GM21786 (cell line): ENCODE measurements around the gene ATG12.
"Not testable (repeated sequence)": the region's sequence is repeated elsewhere in the genome, so short reads cannot be mapped to it uniquely, and the experiment has no call there.

Source experiments
- ATAC-seq: cut with Tn5 transposase; IDR thresholded peaks from one replicate; pipeline ENCODE4 v1.9.1; 2021; ENCODE audit not compliant: unreplicated experiment

Gene ATG12

DNA sequence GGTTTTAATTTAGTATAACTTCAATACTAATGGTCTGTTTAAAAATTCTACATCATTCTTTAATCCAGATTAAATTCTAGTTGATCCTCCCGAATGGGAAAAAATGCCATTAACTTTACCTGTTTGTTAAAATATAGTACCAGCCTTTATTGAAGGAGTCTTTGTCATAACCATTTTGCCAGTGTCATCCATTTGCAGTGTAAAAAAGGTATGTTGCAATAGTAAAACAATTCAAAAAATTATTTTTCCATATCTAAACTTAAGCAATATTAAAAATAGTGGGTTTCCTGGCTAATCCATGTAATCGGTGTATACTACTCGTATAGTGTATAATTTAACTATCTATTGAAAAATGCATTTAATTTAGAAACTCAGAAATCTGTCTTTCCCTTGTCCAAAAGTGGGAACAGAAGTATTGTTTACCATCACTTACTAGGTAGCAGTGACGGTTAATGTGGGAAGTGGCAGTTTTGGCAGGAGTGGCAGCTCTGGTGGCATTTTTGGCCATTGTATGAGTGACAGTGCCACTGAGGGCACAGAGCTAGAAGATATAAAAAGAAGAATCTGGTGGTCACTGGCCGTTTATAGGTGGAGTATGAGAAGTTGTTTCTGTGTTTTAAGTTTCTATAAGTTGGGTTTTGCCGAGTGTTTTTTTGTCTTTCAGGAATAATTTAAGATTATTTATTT is 2.2 kb upstream of the ATG12 start:
- ATAC-seq, result no peak

DNA sequence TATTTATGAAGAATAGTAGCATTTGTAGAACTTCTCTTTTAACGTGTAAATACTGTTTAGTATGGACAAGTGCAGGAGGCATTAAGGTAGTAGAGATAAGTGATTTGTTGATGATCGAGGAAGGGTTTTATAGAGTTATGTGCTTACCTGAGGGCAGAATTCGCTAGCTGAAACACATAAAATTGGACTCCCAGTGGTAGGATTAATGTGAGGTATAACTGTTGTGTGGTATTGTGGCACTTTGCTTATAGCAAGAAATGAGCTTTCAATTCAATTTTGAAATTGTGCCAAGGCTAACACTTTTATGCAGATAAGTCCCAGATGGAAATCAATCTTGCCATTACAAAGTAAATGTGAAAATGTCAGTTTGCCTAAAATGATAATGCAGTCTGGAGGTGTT is 1.6 kb upstream of the ATG12 start:
- no peak for ATAC-seq

DNA sequence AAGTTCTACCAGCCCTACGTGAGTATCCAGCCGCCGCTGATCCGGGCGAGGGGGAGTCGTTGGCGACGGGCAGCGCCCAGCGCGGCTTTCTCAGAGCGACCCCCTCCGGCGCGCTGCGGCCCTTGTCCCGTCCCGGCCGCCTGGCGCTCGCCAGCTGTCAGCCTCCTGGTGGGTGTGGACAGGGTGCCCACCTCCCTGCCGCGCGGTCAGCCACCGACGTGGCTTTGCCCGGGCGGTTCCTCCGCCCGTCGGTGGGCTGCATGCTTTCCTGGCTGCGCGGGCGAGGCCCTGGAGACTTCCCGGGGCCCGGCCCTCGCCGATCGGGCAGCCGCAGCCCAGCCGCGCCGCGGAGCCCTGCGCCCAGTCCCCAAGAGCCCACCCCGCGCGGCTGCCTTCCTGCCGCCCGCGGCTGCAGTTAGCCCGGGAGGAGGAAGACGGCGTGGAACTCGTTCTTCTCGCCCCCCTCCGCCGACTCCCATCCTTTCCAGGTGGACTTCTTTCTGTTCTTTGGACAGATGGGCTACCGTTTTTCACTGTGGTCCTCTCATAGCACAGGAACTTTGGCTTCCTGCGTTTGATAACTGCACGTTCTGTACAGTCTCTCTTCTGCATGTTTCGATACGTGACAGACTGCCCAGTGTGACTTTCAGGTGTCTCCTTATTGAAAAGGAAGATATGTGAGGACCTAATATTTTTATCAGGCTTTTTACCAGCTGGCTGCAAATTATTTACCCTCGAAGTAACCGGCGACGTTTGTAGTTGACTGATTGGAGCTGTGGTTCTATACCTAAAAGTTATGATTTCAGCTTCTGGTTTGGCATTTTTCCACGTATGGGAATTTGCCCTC is 947 bp upstream of the ATG12 start:
- peak; percentile 28 for ATAC-seq

DNA sequence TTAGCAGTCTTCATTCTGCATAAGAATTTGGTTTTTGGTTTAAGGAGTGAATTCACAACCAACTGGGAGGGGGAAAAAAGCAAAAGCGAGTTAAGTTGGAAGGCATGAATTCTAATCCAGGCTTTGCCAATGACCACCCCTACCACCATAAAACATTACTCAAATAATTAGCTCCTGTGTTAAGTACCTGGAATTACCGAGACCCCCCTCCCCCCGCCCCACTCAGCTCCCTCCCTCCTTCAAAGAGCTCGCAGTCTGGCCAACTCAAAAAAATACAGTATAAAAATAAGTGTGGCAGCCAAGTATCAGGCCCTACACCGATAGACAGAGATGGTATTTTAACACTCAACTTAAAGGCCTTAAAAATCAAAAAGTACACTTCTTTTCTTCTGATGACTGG is 492 bp downstream of the ATG12 start:
- ATAC-seq, result no peak

DNA sequence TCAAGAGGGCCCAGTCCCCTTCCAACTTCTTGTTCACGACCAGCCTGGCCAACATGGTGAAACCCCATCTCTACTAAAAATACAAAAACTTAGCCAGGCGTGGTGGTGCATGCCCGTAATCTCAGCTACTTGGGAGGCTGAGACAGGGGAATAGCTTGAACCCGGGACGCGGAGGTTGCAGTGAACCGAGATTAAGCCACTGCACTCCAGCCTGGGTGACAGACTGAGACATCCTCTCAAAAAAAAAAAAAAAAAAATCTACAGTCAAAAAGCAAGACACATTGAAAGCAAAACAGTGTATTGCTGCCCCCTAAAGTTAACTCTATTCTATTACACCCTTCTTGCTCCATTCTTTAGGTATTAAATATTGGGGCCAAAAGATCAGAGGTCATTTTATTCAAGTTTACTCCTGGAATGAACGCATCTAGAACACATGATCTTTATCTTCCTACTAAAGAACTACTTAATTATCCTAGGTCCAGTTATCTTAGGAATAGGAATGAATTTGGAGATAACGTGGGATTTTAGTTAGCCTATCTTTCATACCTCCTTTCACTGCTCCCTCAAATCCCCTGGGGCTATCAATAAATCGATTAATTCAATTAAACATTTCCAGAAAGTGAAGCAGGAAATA is 2.4 kb downstream of the ATG12 start:
- ATAC-seq, result peak; percentile 21

DNA sequence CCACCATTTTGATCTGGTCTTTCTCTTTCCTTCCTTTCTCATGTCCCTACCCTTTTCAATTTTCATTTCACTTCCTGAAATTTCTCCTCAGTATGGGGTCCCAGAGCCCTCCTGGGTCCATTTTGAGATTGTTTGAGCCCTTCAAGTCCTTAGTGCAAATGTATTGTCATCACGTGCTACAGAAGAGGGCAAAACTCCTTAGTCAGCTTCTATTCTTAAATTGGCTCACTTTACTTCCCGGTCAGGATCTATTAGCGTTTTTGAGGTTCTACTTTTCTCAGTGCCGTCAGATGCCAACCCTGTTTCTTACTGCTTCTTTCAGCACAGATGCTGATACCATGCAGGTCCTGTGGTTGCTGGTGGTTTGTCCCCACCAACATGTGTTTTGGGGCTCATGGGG is 5.9 kb downstream of the ATG12 start:
- ATAC-seq, result no peak

DNA sequence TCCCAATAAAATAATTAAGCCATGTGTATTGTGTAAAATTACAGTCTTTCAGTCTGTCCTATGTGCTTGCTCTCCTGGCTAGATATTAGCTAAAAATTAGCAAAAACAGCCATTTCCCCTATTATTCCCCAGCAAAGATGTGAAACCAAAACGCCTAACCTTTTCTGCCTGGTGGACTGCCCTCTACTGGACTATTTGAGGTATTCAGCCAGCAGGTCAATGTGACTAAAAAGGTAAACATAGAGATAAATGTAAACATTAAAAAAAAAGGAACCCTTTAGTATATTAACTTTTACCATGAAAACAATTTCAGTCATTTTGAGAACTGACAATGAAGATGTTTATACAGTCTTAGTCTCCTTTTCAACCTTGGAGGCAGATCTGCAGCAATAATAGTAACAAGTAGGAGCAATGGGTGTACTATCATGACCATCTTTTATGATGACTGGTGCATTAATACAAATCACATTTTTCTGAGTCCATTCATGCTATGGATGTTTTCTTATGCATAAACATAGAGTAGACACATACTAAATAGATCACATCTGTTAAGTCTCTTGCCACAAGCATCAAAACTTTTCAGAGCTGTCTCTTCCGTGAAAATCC is 10.1 kb downstream of the ATG12 start:
- peak; percentile 68 for ATAC-seq

DNA sequence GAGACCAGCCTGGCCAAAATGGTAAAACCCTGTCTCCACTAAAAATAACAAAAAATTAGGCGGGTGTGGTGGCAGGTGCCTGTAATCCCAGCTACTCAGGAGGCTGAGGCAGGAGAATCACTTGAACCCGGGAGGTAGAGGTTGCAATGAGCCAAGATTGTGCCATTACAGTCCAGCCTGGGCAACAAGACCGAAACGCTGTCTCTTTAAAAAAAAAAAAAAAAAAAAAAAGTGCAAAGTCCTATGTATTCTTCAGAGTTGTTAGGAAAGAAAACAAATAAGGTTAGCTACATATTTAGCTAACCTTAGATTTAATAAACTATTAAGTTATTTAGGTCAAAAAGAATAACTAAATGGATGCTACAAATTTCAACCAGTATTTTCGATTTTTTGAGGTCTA is 11.5 kb downstream of the ATG12 start:
- ATAC-seq, result no peak

DNA sequence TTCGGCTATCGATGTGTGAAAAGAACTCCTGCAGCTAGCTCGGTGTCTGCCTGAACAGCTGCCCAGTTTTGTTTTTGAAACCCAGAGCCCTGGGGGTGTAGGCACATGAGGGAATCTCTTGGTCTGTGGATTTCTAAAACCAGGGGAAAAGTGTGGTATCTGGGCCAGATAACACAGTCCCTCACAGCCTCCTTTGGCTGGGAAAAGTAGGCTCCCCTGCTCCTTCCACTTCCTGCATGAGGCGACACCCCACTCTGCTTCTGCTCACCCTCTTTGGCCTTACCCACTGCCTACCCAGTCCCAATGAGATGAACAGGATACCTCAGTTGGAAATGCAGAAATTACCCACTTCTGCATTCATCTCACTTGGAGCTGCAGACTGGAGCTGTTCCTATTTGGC is 15.4 kb downstream of the ATG12 start:
- no peak for ATAC-seq

DNA sequence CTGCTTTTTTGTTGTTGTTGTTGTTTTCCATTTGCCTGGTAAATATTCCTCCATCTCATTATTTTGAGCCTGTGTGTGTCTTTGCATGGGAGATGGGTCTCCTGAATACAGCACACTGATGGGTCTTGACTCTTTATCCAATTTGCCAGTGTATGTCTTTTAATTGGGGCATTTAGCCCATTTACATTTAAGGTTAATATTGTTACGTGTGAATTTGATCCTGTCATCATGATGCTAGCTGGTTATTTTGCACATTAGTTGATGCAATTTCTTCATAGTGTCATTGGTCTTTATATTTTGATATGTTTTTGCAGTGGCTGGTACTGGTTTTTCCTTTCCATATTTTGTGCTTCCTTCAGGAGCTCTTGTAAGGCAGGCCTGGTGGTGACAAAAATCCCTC is 16.4 kb downstream of the ATG12 start:
- not testable (repeated sequence) for ATAC-seq

DNA sequence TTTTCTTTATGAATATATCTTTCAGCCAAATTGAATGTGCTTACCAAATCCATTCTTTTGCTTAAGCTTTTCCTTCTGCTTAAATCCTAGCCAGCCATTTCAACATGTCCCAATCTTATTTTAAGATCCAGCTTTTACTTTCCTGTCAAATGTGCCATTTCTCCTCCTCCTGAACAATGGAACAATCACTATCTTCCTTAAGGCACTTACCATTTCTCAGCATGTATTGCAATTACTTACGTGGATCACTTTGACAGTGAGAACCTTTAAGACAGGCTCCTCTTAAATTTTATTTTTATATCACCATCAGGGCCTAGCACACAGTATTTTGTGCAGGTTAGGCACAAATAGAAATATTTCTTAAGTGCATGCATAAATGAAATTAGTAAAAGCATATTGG is 20.5 kb downstream of the ATG12 start:
- ATAC-seq, result no peak

DNA sequence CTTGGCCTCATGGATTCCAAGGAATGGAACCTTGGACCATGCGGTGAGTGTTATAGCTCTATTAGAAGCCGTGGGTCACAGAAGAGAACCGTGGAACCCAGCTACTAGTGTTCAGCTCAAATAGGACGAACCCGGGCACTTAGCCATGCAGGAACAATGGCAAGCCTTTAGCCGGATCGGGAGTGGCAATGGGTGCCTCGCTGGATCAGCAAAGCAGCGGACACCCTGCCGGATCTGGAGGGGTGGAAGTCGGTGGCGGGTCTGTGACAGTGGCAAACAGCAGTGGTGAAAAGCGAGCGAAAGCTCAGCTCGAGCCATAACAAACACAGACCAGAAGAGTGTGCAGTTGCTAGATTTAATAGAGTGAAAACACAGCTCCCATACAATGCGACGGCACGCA is 22.5 kb downstream of the ATG12 start:
- no peak for ATAC-seq

DNA sequence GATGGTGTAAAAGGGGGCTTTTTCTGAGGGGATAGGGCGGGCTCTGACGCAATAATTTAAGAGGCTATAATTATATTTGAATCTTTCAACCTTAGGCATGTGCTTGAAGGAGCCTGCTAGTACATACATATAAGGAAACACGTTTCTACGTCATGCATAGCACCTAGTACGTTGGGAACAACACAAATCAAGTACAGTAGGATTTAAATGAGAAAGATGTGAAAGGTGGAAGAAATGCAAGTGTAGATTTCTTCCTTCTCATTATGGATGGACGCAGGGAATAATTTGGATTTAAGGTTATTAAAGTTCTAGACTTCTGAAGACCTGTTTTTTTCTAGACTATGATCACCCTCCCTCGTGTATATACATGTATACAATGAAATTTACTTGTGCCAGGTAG is 24.0 kb downstream of the ATG12 start:
- ATAC-seq, result no peak

DNA sequence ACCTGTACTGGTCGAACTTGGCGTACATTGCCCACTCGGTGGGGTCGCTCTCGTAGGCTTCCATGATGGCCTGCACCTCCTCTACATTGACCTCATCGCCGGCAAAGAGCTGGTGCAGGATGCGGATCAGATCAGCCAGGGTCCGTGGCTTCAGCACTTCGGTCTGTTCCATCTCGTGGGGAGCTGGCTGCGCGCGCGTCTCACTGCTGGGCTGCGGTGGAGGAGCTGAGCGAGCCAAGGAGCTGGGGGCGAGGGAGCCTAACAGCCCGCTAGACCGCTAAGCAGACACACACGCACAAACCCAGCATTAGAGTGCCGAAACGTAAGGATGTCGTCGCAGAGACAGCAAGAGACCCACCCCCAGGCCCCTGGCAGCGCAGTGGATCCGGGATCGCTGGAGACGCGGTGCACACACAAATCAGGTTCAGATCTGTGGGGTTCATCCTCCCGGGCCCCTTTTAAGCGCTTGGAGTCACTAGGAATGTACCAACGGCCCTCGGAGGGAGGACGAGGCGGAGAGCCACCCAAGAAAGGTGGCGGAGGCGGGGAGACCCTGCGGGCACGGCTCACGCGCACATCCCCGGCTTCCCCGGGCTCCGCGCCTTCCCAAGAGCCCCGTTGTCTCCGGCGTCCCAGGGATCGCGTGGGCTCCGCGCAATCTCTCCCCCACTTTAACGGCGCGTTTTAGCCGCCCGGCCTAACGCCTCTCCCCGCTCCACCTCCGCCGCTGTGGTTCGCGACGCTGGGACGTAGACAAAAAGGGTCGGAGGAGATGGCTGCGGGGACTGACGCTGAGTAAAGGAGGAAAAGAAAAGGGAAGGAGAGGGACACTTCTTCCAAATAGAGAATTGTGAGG is 24.9 kb downstream of the ATG12 start, which contains the start of gene CDO1:
CDO1 (minus strand) TSS at position 434 of the 856 bp plus-strand sequence; CDS start at position 172, 262 bp downstream.
- no peak for ATAC-seq

DNA sequence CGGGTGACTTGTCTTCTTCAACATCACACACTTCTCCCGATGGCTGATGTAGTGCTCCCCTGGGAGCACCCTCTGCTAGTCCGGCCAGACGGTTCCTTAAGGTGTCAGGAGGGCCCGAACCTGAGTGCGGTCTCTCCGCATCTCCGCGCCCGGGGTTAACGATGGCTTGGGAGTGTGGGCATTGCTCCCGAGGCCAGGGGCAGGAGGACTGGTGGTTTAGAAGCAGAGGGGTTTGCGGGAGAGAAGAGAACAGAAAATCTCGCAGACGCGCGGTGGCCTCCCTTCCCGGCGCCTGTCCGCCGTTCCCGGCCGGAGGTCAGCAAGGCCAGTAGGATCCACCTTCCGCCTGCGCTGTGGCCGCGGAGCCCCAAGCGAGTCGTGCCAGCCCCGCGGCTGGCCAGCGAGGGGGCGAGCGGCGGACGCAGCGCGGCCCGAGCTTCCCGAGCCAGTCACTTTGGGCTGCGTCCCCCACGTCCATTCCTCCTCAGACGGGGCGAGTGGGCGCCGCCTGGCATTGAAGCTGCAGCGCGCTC is 25.6 kb downstream of the ATG12 start:
- no peak for ATAC-seq

DNA sequence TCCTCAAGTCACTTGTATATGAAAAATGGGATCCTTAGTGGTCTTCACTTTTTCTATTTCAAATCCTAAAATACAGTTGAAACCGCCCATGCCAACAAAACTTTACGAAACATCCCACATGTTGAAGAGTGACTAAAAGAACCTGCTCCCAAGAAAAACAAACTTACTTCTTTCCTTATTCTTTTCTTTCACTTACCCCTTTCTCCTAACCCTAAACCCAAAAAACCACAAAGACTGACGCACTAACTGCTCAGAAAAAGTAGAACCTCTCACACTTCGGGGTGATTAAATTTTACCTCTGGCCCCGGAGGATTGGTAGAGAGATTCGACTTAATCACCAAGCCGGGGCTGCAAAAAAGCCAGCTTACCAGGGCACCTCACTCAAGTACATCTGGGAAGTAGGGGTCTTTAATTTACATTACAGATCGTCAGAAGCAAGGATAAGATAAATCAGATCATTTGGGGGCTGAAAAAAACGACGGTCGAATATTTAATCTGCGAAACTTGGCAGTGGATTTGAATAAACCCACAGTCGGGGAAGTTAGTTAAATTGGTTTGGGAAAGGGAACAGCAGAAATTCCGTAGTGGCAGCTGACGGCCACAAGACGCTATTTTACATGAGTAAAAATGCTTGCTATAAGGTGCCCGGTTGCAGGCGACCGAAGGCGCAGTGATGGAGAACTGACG is 26.2 kb downstream of the ATG12 start:
- no peak for ATAC-seq

DNA sequence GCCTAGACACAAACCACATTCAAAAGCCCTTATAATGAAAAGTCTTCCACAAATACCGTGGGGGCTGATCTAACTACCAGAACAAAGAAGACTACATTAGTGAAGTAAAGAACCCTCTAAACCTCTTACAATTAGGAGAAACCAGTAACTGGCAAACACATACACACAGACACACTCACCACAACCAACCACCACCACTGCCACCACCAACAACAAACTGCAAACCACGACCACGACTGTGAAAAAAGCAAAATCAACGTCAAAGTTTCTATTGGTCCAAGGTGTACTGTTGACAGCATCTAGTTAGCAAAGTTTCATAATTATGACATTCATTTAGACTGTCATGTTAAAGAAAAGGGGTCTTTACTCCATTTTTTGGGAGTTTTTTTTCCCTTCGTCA is 27.6 kb downstream of the ATG12 start:
- no peak for ATAC-seq

DNA sequence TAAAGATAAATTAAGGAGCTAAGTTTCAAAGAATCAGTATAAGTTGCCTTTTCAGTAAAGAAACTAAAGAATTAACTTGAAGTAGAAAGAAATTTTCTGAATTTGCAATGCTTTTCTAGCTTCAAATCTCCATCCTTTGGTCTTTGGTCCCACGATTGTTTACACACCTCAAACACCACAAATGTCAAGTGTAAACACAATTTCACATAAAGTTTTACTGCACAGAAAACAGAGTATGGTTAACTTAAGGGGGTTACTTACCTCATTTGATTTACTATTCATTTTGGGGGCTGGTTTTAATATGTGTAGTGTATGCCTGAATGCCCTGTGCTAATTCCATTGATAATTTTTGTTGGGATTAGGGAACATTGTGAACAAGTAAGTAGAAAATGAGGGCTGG is 29.0 kb downstream of the ATG12 start:
- no peak for ATAC-seq

DNA sequence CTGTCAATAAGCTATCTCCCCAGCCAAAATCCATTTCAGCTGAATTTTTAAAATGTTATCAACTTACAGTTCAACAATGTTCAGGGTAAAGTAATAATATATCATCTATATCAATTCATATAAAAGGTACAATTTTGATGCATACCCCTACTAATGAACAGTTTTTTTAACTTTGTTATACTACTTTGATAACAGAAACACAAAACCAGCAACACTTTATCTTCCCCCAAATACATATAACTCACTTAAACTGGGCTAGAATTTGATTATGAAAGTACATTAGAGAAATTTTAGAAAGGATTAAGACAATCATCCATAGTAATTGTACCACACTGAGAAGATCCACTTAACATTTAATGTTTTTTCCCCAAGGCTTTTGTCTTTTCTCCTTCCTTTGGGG is 30.0 kb downstream of the ATG12 start:
- no peak for ATAC-seq

DNA sequence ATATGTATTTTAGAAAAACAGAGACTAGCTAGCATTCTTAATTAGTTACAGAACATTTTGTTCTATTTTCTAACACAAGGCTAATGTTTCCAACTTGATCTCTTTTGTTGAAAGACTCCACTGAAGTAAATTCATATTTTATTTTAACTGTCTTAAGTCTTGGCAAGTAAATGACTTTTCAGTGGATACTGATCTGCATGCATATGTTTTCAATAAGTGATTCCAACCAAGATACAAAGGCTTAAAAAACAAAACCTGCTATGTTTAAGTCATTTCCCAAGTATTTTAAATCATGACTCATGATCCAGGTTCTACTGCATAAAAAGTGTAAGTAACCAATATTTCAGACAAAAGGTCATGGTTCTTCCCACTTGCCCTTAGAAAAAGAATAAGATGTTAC is 30.6 kb downstream of the ATG12 start:
- ATAC-seq, result no peak
